Activated CD4-positive, alpha-beta T cell treated with anti-CD3 and anti-CD28 coated beads, Interleukin-2, amount 50 U/mL, for 16 hours (primary cell): Measurements from ENCODE around the gene HBA1.
"Not testable (repeated sequence)": the region's sequence is repeated elsewhere in the genome, so short reads cannot be mapped to it uniquely, and the experiment has no call there.

ENCODE experiments used
- DNase-seq: peaks from one replicate; pipeline ENCODE4 v3.0.0-alpha.2; 2020

HBA1 gene

GRCh38 chr16:176006-176405 lies 474 bp upstream of the HBA1 start:
- not testable (repeated sequence) for DNase-seq

GRCh38 chr16:177394-177822 lies 928 bp downstream of the HBA1 start:
- no peak for DNase-seq

GRCh38 chr16:177981-178667 lies 1.6 kb downstream of the HBA1 start:
- no peak for DNase-seq

GRCh38 chr16:178668-179015 lies 2.2 kb downstream of the HBA1 start:
- DNase-seq = no peak

- DNase-seq = no peak
Measured at GRCh38 chr16:179211-180092, 3.0 kb downstream of the HBA1 start.

GRCh38 chr16:180101-180675 lies 3.7 kb downstream of the HBA1 start, which contains the start of gene HBQ1:
Gene HBQ1, plus strand, starts transcription at chr16:180459. Its CDS starts 28 bp downstream, at chr16:180487.
- DNase-seq = peak; percentile 23

- peak; percentile 81 for DNase-seq
Measured at GRCh38 chr16:180681-181564, 4.4 kb downstream of the HBA1 start.

GRCh38 chr16:181565-182021 lies 5.1 kb downstream of the HBA1 start:
- DNase-seq = no peak

- DNase-seq = no peak
Measured at GRCh38 chr16:183005-183404, 6.5 kb downstream of the HBA1 start.

- DNase-seq = no peak
Measured at GRCh38 chr16:185213-185612, 8.7 kb downstream of the HBA1 start.

- DNase-seq = no peak
Measured at GRCh38 chr16:185691-186090, 9.2 kb downstream of the HBA1 start.

- DNase-seq = no peak
Measured at GRCh38 chr16:187330-187729, 10.8 kb downstream of the HBA1 start.

- DNase-seq = peak; percentile 28
Measured at GRCh38 chr16:188674-189073, 12.2 kb downstream of the HBA1 start.

- no peak for DNase-seq
Measured at GRCh38 chr16:189604-190186, 13.2 kb downstream of the HBA1 start.

GRCh38 chr16:191831-192230 lies 15.4 kb downstream of the HBA1 start:
- DNase-seq = no peak

- no peak for DNase-seq
Measured at GRCh38 chr16:192686-193085, 16.2 kb downstream of the HBA1 start.

GRCh38 chr16:193441-193840 lies 17.0 kb downstream of the HBA1 start:
- DNase-seq = no peak

- no peak for DNase-seq
Measured at GRCh38 chr16:194516-194915, 18.0 kb downstream of the HBA1 start.

GRCh38 chr16:200388-200787 lies 23.9 kb downstream of the HBA1 start:
- DNase-seq = no peak

GRCh38 chr16:203246-203645 lies 26.8 kb downstream of the HBA1 start:
- no peak for DNase-seq

GRCh38 chr16:204046-204445 lies 27.6 kb downstream of the HBA1 start:
- not testable (repeated sequence) for DNase-seq

- not testable (repeated sequence) for DNase-seq
Measured at GRCh38 chr16:209359-209758, 32.9 kb downstream of the HBA1 start.
